HG02623 (cell line): ENCODE results near the gene STIL.

ENCODE experiments used
- ATAC-seq: cut with Tn5 transposase; IDR thresholded peaks from one replicate; pipeline ENCODE4 v1.9.1; 2021; ENCODE audit warnings: moderate library complexity; ENCODE audit not compliant: unreplicated experiment

The STIL gene

DNA sequence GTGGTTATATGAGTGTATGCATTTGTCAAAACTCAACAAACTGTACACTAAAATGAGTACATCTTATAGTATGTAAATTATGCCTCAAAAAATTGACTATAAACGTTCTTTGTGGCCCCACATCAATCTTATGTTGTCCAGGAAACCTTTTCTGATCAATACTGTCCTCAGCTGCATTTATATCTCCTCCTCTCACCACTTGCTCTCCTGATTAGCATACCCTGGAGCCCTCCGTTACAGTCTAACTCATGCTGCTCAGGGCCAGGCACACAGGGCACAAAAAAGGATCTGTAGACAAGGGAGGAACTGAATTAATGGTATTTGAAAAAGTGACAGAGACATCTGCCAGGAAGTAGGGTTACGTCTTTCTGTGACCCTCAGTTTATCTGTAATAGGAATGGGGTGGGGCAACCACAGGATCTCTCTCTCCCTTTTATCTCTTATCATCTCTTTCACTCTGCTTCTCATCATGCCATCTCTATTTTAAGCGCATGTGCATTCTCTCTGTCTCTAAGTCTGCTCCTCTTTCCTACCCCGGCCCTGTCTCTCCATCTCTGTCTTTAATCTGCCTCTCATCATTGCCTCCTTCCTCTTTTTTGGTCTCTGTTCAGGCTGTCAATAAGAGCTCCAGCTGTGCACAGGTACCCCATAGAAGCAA lies 74.9 kb downstream of the STIL start:
- ATAC-seq, result no peak

DNA sequence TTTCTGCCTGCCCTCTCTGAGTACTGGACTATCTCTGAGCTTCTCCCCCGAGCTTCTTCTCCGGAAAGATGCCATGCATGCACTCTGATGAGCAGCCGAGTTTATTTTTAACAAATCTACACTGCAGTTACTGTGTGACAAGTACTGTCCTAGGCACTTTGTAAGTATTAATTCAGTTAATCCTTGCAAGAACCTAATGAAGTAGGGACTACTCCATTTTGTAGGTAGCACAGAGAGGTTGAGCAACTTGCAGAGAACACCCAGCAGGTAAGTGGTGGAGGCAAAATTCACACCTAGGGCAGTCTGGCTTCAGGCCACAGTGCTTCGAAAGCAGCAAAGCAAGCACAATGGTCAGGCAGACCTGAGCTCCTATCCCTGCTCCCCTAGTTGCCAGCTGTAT lies 78.1 kb downstream of the STIL start:
- no peak for ATAC-seq

- ATAC-seq, result no peak
Observed at GRCh38 chr1:47235241-47235681, 78.7 kb downstream of the STIL start.

- no peak for ATAC-seq
Observed at GRCh38 chr1:47233186-47233585, 80.8 kb downstream of the STIL start.

GRCh38 chr1:47232187-47232874 lies 81.6 kb downstream of the STIL start, which contains the start of gene TAL1:
TSS of gene TAL1 (minus strand) at chr1:47232225. CDS start at chr1:47225888, 6,337 bp downstream.
- no peak for ATAC-seq

GRCh38 chr1:47231301-47232186 lies 82.4 kb downstream of the STIL start:
- no peak for ATAC-seq

GRCh38 chr1:47230692-47231300 lies 83.2 kb downstream of the STIL start:
- ATAC-seq, result no peak

DNA sequence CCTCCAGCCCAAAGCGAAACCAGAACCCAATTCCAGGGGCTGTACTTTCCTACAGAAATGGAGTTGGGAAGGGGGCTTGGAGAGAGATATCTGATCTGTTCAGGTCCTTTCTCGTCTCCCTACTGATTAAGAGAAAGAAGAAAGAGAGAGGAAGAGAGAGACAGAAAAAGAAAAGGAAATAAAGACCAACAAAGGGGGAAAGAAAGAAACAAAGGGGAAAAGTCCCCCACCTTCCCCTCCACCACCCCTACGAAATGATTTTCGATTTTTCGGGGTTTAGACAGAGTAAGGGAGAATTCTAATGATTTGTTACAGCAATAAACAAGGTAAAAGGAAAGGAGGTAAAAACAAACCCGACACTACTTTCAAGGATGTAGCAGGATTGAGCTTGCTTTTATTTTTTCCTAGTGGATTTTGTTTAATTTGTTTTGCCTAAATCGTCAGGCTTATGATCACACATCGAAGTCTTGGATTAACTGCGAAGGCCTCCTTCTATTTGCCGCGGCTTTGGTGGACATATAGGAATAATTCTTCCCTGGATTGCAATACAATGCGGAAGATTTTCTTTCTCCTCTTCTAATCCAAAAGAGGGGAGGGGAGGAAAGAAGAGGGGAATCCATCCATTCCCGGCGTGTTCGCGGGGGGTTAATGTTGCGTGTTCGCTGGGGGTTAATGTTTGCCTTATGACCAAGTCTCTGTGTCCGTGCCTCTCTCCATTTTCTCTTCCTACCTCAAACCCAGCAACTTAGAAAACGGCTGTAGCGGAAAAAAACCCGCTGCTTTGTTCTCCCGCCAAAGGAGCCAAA lies 83.9 kb downstream of the STIL start:
- ATAC-seq, result no peak

GRCh38 chr1:47229031-47229885 lies 84.7 kb downstream of the STIL start:
- no peak for ATAC-seq

GRCh38 chr1:47228644-47229030 lies 85.3 kb downstream of the STIL start:
- no peak for ATAC-seq

GRCh38 chr1:47227341-47228232 lies 86.4 kb downstream of the STIL start:
- ATAC-seq, result no peak

DNA sequence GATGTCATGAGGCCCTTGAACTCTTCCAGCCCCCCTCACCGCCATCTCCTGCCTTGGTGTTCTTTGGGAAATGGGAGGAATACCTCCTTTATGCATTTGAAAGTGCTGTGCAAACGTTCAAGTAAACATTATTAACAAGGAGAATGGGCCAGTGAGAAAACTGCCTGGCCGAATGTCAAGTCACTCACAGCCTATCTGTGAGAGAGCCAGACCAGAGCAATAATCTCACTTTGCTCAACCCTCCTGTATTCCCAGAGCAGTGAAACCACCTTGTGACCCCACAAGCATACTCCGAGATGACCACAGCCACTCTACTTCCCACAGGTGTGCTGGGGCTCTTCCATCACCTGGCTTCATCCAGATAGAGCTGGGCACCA lies 87.1 kb downstream of the STIL start:
- ATAC-seq, result no peak

GRCh38 chr1:47226121-47226838 lies 87.7 kb downstream of the STIL start:
- ATAC-seq, result no peak

DNA sequence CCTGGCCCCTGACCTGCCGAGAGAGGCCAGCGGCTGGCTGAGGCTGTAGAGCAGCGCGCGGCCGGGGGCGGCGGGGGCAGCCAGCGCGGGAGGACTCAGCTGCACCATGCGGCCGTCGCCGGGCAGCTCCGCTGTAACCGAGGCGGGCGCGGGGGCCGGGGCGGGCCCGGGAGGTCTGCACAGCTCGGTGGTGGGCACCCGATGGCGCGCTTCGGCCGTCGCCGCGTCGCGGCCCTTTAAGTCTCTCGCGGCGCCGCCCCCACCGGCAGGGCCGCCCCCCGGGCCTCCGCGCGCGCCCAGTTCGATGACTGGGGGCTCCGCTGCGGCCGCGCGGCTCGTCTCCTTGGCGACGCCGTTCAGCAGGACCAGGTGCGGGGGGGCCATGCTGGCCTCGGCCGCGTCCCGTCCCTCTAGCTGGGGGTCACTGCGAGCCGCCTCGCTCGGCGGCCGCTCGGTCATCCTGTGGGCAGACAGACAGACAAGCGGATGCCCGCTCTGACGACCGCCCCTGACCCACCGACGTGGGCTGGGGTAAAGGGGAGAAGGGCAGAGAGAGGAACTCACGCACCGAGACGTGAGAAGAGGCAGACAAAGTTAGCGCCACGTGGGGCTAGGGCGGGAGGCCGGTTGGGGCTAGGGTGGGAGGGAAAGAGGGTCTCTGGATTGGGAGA lies 88.4 kb downstream of the STIL start:
- no peak for ATAC-seq

DNA sequence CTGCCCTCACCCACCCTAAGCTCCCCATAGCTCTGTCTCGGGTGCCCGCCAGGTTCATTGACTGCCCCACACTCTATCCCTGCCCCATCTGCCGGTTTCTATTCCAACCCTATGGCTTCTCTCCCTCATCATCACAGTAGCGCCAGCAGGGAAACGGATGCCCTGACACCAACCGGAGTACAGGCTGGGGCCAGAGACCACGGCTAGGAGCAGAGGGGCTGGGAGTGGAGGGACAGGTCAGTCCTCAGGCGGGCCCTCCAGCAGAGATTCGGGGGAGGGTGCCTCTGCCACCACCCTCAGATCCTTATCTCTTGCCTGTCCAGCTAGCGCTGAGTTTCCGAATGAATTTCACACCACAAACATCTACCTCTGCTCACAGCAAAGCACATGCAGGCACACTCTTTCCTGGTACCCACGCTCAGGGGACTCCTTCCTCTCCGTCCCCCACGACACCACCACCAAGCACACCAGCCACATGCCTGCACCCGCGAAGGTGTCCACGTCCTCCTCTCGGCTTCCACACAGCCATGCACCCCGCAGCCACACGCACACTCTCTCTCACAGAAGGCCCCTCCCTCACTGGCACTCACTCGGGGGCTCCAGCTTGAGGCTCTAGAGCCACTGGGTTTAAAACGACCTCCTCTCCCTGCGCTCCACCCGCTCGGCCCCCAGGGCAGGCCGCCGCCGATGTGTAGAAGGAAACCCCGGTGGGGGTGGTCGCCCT lies 89.1 kb downstream of the STIL start:
- ATAC-seq, result no peak

GRCh38 chr1:47223921-47224675 lies 89.8 kb downstream of the STIL start:
- ATAC-seq, result no peak
